Coronary artery (tissue), 2 donors: ENCODE data around the gene TPGS2.
"Not testable (repeated sequence)": the region's sequence is repeated elsewhere in the genome, so short reads cannot be mapped to it uniquely, and the experiment has no call there.

Source experiments
- DNase-seq: peaks from one replicate; pipeline ENCODE4 v3.0.0-alpha.2; 2017; ENCODE audit warnings: low spot score
- H3K27ac ChIP-seq, 2 donors: fragments of 200-600 bp; sonication (generic); one replicate each; pipeline ENCODE4 v1.5.1; 2016 to 2019
- H3K4me3 ChIP-seq: fragments of 200-600 bp; sonication (generic); 2 replicates; pipeline ENCODE4 v1.5.1; 2016; ENCODE audit warnings: mild to moderate bottlenecking, moderate library complexity
- CTCF ChIP-seq: fragments of 200-600 bp; sonication (generic); IDR thresholded peaks from one replicate; pipeline ENCODE4 v1.5.1; 2019; ENCODE audit warnings: antibody characterized with exemption

TPGS2 gene

GRCh38 chr18:36828630-36829361, at the start of gene TPGS2, which contains the start of gene KIAA1328:
TPGS2 (minus strand) TSS chr18:36829002; CDS start chr18:36828767, 235 bp downstream.
KIAA1328 (plus strand) TSS chr18:36829127; CDS start chr18:36829139, 12 bp downstream.
- peak; percentile 89 for DNase-seq
- peak within 1 kb of the TSS; percentile 78 for H3K4me3 ChIP-seq
- TF ChIP-seq CTCF, result no peak
- peak within 1 kb of the TSS; percentile 78 to 81 for H3K27ac ChIP-seq

GRCh38 chr18:36873826-36874225, 45.0 kb upstream of the TPGS2 start:
- H3K4me3 ChIP-seq, DNase-seq, H3K27ac ChIP-seq: not testable (repeated sequence)

- Histone ChIP-seq H3K4me3 (no peak overlapping the region), H3K27ac (no peak overlapping the region)
- DNase-seq, result no peak
- TF ChIP-seq CTCF, result no peak
Measured at GRCh38 chr18:36872329-36872728, 43.5 kb upstream of the TPGS2 start.

GRCh38 chr18:36871801-36872200, 43.0 kb upstream of the TPGS2 start:
- Histone ChIP-seq H3K27ac (no peak overlapping the region), H3K4me3 (no peak overlapping the region)
- DNase-seq, result no peak
- TF ChIP-seq CTCF, result no peak

- no peak for TF ChIP-seq CTCF
Measured at GRCh38 chr18:36867056-36867455, 38.3 kb upstream of the TPGS2 start.

GRCh38 chr18:36862182-36862581, 33.4 kb upstream of the TPGS2 start:
- TF ChIP-seq CTCF, result no peak
- no peak overlapping the region for H3K4me3 ChIP-seq
- H3K27ac ChIP-seq, result no peak overlapping the region
- DNase-seq, result no peak

More at GRCh38 chr18:36867056-36867455, 38.3 kb upstream of the TPGS2 start:
- Histone ChIP-seq H3K4me3 (no peak overlapping the region), H3K27ac (no peak overlapping the region)
- no peak for DNase-seq

GRCh38 chr18:36856815-36857214, 28.0 kb upstream of the TPGS2 start:
- no peak overlapping the region for H3K4me3 ChIP-seq
- no peak for DNase-seq
- TF ChIP-seq CTCF, result no peak
- no peak overlapping the region for H3K27ac ChIP-seq
